Spleen (tissue), 7 donors: ENCODE measurements around the gene EVA1C.
"Not testable (repeated sequence)": the region's sequence is repeated elsewhere in the genome, so short reads cannot be mapped to it uniquely, and the experiment has no call there.

Source experiments
- POLR2A ChIP-seq, 3 donors: fragments of 450-650 bp; IDR thresholded peaks; one replicate each; pipeline ENCODE4 v1.5.1; 2017; ENCODE audit warnings: antibody characterized with exemption in 3 of 3, mild to moderate bottlenecking in 1 of 3
- POLR2AphosphoS5 ChIP-seq, 3 donors: sonication (generic); formaldehyde crosslinking; IDR thresholded peaks; one replicate each; pipeline ENCODE4 v1.5.1; 2017; ENCODE audit warnings: antibody characterized with exemption in 3 of 3
- TF ChIP-seq, protein P1 (sequence below), 11 experiments: fragments of 200-600 bp in 7 of 11; fragments of 450-650 bp in 4 of 11; sonication (generic) in 4 of 11; IDR thresholded peaks in 8 of 11; conservative IDR thresholded peaks in 3 of 11; 1 replicate in 7 of 11; 2 replicates in 4 of 11; pipeline versions ENCODE4 v1.4.0 to v1.8.0; 2016 to 2021; ENCODE audit warnings: antibody characterized with exemption in 11 of 11, inconsistent platforms in 4 of 11, mild to moderate bottlenecking in 1 of 11
- donor health status: DM: no; HTN: no; CAD: no; lungs with moderate emphysema.
- donor health status: DM: no; HTN: no; CAD: no.
- donor health status: DM: no; HTN: no; CAD: no.

DNA sequence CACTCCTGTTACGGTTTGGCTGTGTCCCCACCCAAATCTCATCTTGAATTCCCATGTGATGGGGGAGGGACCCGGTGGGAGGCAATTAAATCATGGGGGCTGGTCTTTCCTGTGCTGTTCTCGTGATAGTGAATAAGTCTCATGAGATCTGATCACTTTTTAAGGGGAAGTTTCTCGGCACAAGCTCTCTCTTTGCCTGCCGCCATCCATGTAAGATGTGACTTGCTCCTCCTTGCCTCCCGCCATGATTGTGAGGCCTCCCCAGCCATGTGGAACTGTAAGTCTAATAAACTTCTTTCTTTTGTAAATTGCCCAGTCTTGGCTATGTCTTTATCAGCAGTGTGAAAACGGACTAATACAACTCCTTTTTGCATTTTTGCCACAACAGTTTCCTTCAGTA lies 118.3 kb downstream of the EVA1C start:
- TF ChIP-seq, protein P1, sequence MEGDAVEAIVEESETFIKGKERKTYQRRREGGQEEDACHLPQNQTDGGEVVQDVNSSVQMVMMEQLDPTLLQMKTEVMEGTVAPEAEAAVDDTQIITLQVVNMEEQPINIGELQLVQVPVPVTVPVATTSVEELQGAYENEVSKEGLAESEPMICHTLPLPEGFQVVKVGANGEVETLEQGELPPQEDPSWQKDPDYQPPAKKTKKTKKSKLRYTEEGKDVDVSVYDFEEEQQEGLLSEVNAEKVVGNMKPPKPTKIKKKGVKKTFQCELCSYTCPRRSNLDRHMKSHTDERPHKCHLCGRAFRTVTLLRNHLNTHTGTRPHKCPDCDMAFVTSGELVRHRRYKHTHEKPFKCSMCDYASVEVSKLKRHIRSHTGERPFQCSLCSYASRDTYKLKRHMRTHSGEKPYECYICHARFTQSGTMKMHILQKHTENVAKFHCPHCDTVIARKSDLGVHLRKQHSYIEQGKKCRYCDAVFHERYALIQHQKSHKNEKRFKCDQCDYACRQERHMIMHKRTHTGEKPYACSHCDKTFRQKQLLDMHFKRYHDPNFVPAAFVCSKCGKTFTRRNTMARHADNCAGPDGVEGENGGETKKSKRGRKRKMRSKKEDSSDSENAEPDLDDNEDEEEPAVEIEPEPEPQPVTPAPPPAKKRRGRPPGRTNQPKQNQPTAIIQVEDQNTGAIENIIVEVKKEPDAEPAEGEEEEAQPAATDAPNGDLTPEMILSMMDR (IDR thresholded peaks at IDR 0.05 in 8 of 11, conservative IDR thresholded peaks at IDR 0.05 in 3 of 11): not testable (repeated sequence)
- not testable (repeated sequence) for TF ChIP-seq POLR2AphosphoS5, POLR2A (IDR thresholded peaks at IDR 0.05)
